Activated naive CD8-positive, alpha-beta T cell treated with anti-CD3 and anti-CD28 coated beads, Interleukin-2, amount 10 ng/mL, durations not matched to agents 7 days and 5 days (primary cell): ENCODE data around the gene SSX7. TPM values are rescaled to one million over a fixed set of nuclear protein-coding genes. Genes with fewer than 3 reads are reported as not detected.
"Not testable (repeated sequence)": the region's sequence is repeated elsewhere in the genome, so short reads cannot be mapped to it uniquely, and the experiment has no call there.

Experiments
- ATAC-seq: fragments of 150-1000 bp; cut with Tn5 transposase; one replicate; pipeline ENCODE4 v1.10.0; 2021; ENCODE audit warnings: low read depth, moderate library complexity
- POLR2A ChIA-PET: fragments of 350-600 bp; sonication (Branson Sonifier 250); formaldehyde crosslinking; loops from one replicate; lab custom pipeline; 2021; ENCODE audit warnings: antibody characterized with exemption; lab: Charles Lee
- DNase-seq: peaks from one replicate; pipeline ENCODE4 v3.0.0; 2021
- H3K27ac Mint-ChIP-seq: one replicate; pipeline ENCODE4 v1.8.0; 2022; ENCODE audit warnings: mild to moderate bottlenecking, mixed read lengths
- H3K27me3 Mint-ChIP-seq: one replicate; pipeline ENCODE4 v1.8.0; 2022; ENCODE audit warnings: mild to moderate bottlenecking, moderate library complexity, mixed read lengths
- H3K36me3 Mint-ChIP-seq: one replicate; pipeline ENCODE4 v1.8.0; 2021; ENCODE audit warnings: mild to moderate bottlenecking, mixed read lengths
- H3K4me1 Mint-ChIP-seq: one replicate; pipeline ENCODE4 v1.8.0; 2021; ENCODE audit warnings: mixed read lengths
- H3K4me3 Mint-ChIP-seq: one replicate; pipeline ENCODE4 v1.8.0; 2022; ENCODE audit warnings: mild to moderate bottlenecking, moderate library complexity, mixed read lengths
- H3K9me3 Mint-ChIP-seq: one replicate; pipeline ENCODE4 v1.8.0; 2021; ENCODE audit warnings: mixed read lengths
- total RNA-seq, 2 experiments: library from RNA; stranded (reverse); gene quantifications; one replicate each; pipeline ENCODE4 v1.2.3, GENCODE V29; 2021

Gene SSX7, protein sequence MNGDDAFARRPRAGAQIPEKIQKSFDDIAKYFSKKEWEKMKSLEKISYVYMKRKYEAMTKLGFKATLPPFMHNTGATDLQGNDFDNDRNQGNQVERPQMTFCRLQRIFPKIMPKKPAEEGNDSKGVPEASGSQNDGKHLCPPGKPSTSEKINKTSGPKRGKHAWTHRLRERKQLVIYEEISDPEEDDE
- total RNA-seq, result not detected

DNA sequence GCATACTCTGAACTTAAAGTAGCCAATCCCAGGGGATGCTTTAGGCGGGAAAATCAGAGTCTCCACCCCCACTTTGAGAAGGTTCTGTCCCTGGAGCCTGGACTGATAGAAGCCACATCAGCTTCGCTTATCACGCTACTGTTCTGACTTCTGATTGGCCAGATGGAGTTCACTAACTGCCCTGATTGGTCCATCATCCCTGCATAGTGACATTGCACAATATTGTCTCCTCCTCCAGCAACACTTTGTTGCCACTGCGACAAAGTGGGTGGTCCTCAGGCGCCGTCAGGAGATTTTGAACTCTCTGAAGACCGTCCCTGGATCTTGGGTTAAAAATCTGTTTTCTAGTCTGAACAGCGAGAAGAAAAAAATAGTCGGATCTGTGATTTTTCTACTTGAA, at the start of gene SSX7:
SSX7 (minus strand) TSS at position 101 of the 400 bp plus-strand sequence. CDS start 1,428 bp downstream, outside the sequence.
- ATAC-seq, H3K27me3 Mint-ChIP-seq, H3K27ac Mint-ChIP-seq, H3K4me3 Mint-ChIP-seq, H3K9me3 Mint-ChIP-seq, DNase-seq, H3K4me1 Mint-ChIP-seq, POLR2A ChIA-PET, H3K36me3 Mint-ChIP-seq: not testable (repeated sequence)

DNA sequence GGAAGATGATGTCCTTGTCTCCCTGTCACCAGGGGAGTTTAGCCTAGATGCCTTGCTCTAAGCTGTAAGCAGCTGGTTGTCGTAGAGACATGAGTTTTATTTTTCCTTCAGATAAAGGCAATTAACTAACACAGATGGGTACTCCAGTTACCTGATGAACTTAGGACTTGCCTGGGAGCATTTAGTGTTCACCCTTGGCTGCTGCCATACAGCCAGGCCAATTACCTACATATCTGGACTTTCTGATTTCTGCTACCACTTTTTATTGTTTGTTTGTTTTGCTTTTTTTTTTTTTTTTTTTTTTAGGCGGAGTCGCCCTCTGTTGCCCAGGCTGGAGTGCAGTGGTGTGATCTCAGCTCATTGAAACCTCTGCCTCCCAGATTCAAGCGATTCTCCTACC, 37.3 kb upstream of the SSX7 start:
- H3K36me3 Mint-ChIP-seq, H3K27ac Mint-ChIP-seq, ATAC-seq, H3K27me3 Mint-ChIP-seq, H3K4me1 Mint-ChIP-seq, DNase-seq, H3K9me3 Mint-ChIP-seq, POLR2A ChIA-PET, H3K4me3 Mint-ChIP-seq: not testable (repeated sequence)

DNA sequence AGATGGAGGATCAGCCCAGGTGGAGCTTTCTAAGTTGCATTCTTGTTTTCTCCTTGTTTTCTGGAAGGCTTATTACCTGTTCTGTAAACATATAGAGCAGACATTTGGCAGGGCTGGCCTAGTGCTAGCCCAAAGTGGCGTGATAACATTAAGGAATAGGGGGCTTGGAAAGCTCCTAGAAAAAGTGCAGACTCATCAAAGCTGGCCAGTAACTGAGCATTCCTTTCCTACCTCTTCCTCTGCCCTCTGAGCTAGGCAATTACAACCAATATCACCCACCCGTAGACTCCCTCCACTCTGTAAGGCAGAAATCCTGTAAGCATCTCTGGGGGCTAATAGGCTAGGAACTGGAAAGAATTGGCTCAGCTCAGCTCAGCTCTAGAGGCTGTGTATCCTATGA, 7.5 kb upstream of the SSX7 start:
- H3K27ac Mint-ChIP-seq, H3K9me3 Mint-ChIP-seq, H3K27me3 Mint-ChIP-seq, H3K36me3 Mint-ChIP-seq, DNase-seq, POLR2A ChIA-PET, H3K4me3 Mint-ChIP-seq, ATAC-seq, H3K4me1 Mint-ChIP-seq: not testable (repeated sequence)

DNA sequence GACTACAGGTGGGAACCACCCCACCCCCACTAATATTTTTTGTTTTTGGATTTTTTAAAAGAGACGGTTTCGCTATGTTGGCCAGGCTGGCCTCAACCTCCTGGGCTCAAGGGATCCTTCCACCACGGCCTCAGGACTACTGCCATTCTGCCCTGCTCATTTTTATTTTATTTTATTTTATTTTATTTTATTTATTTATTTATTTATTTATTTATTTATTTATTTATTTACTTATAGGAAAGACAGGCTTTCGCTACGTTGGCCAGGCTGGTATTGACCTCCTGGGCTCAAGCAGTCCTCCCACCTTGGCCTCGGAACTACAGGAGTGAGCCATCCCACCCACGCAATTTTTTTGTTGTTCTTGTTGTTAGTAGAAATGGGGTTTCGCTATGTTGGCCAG, 775 bp upstream of the SSX7 start:
- H3K4me1 Mint-ChIP-seq, H3K4me3 Mint-ChIP-seq, POLR2A ChIA-PET, ATAC-seq, H3K27ac Mint-ChIP-seq, H3K9me3 Mint-ChIP-seq, DNase-seq, H3K27me3 Mint-ChIP-seq, H3K36me3 Mint-ChIP-seq: not testable (repeated sequence)

DNA sequence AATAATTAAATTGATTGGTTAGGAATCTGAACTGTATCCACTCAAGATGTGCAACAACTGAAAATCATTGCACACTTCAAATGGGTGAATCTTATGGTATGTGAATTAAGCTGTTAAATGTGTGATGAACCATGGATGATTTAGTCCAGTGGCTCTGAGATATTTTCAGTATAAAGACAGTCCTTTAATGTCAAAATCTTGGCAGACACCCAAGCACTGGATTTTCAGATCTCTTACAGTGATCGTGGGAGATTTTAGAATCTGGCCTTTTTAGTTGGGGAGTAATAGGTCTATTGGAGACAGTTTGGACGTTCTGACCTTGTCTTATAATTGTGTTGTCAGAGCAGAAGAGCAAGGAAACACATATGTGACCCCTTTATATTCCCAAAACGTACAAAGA, 4.0 kb downstream of the SSX7 start:
- H3K4me3 Mint-ChIP-seq, ATAC-seq, H3K4me1 Mint-ChIP-seq, H3K27ac Mint-ChIP-seq, DNase-seq, POLR2A ChIA-PET, H3K9me3 Mint-ChIP-seq, H3K27me3 Mint-ChIP-seq, H3K36me3 Mint-ChIP-seq: not testable (repeated sequence)

DNA sequence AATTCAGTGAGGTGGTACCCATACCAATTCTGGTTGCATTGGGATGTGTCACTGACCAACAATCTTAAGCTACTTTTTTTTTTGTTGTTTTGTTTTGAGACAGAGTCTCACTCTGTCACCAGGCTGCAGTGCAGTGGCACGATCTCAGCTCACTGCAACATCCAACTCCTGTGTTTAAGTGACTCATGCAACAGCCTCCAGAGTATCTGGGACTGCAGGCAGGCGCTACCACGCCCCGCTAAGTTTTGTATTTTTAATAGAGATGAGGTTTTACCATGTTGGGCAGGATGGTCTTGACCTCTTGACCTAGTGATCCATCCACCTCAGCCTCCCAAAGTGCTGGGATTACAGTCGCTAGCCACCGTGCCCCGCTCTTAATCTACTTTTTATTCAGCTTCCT, 5.7 kb downstream of the SSX7 start:
- not testable (repeated sequence) for ATAC-seq, H3K4me1 Mint-ChIP-seq

DNA sequence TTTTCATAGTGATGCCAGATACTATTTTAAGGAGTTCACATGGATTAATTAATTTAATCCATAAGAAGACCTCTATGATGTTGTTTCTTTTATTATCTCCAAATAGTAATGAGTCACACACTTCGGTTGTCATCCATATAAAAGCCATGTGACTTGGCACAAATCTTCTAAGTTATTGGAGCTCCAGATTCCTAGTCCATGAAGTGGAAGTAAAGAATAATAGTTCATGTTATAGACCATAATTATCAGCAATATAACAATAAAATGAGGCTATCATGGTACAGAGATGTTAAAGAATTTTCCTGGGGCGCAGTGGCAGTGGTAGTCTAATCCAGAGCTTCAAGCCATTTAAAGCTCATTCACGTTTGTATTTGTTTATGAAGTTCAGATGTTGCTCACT, 26.2 kb downstream of the SSX7 start:
- H3K4me3 Mint-ChIP-seq, H3K36me3 Mint-ChIP-seq, H3K27me3 Mint-ChIP-seq, H3K9me3 Mint-ChIP-seq, DNase-seq, H3K4me1 Mint-ChIP-seq, POLR2A ChIA-PET, ATAC-seq, H3K27ac Mint-ChIP-seq: not testable (repeated sequence)

More for the DNA sequence above, 5.7 kb downstream of the SSX7 start:
- POLR2A ChIA-PET, DNase-seq, H3K36me3 Mint-ChIP-seq, H3K27ac Mint-ChIP-seq, H3K9me3 Mint-ChIP-seq, H3K27me3 Mint-ChIP-seq, H3K4me3 Mint-ChIP-seq: not testable (repeated sequence)

DNA sequence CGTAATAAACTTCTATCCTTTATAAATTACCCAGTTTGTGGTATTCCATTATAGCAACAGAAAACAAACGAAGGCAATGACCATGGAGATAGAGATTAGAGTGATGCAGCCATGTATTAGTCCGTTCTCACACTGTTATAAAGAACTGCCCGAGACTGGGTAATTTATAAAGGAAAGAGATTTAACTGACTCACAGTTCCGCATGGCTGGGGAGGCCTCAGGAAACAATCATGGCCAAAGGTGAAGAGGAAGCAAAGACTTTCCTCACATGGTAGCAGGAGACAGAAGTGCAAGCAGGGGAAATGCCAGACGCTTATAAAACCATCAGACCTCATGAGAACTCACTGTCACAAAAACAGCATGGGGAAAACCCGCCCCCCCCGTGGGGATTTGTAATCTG, 34.0 kb downstream of the SSX7 start:
- H3K36me3 Mint-ChIP-seq, H3K27me3 Mint-ChIP-seq, H3K27ac Mint-ChIP-seq, DNase-seq, H3K4me1 Mint-ChIP-seq, ATAC-seq, POLR2A ChIA-PET, H3K9me3 Mint-ChIP-seq, H3K4me3 Mint-ChIP-seq: not testable (repeated sequence)

DNA sequence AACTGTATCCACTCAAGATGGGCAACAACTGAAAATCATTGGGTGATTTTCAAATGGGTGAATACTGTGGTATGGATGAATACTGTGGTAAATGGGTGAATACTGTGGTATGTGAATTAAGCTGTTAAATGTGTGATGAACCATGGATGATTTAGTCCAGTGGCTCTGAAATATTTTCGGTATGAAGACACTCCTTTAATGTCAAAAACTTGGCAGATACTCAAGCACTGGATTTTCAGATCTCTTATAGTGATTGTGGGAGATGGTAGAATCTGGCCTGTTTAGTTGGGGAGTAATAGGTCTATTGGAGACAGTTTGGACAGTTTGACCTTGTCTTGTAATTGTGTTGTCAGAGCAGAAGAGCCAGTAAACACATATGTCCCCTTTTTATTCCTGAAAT, 45.7 kb downstream of the SSX7 start:
- no peak overlapping the region for H3K4me3 Mint-ChIP-seq

DNA sequence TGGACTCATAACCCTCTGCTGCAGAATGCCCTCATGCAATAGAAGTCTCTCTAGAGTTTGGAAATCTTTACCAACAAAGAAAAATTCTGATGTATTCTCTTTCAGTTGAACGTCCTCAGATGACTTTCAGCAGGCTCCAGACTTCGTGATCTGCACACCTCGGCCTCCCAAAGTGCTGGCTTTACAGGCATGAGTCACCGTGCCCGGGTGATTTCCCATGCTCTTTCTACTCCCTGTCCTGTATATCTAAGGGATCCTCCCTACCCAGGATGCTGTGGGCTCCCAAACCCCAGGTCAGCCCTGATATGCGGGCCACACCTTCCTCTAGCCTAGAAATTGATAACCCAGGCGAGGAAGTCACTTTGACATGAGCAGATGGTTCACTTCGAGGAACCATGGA, 51.5 kb downstream of the SSX7 start:
- ATAC-seq, H3K4me1 Mint-ChIP-seq, H3K27me3 Mint-ChIP-seq, DNase-seq, H3K9me3 Mint-ChIP-seq, H3K36me3 Mint-ChIP-seq, H3K27ac Mint-ChIP-seq, H3K4me3 Mint-ChIP-seq, POLR2A ChIA-PET: not testable (repeated sequence)

More for the DNA sequence above, 45.7 kb downstream of the SSX7 start:
- no peak overlapping the region for H3K27ac Mint-ChIP-seq
- POLR2A ChIA-PET, result no interaction called here
- no peaks in the 10 kb centered on the region for H3K4me1 Mint-ChIP-seq
- H3K27me3 Mint-ChIP-seq, result peaks cover 2% of the 10 kb centered on the region
- ATAC-seq, result no peak
- H3K9me3 Mint-ChIP-seq, result no peaks in the 10 kb centered on the region
- DNase-seq, result no peak
- H3K36me3 Mint-ChIP-seq, result no peaks in the 10 kb centered on the region

DNA sequence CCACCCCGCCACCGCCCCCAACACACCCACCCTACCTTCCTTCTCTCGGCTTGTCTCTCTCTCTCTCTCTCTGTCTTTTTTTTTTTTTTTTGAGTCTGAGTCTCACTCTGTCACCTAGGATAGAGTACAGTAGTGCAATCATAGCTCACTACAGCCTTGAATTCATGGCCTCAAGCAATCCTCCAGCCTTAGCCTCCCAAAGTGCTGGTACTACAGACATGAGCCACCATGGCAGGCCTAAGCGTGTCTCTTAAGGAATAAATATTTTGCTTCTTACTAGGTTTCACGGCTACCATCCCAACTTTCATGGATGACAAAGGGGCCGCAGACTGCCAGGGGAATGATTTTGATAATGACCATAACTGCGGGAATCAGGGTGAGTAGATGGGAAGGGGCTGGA, 55.8 kb downstream of the SSX7 start:
- H3K27ac Mint-ChIP-seq, result no peak overlapping the region
- H3K4me1 Mint-ChIP-seq, result no peaks in the 10 kb centered on the region
- H3K27me3 Mint-ChIP-seq, result no peaks in the 10 kb centered on the region
- DNase-seq (no peak), ATAC-seq (no peak)
- no peaks in the 10 kb centered on the region for H3K36me3 Mint-ChIP-seq
- H3K9me3 Mint-ChIP-seq, result no peaks in the 10 kb centered on the region
- H3K4me3 Mint-ChIP-seq, result no peak overlapping the region
- POLR2A ChIA-PET, result no interaction called here

DNA sequence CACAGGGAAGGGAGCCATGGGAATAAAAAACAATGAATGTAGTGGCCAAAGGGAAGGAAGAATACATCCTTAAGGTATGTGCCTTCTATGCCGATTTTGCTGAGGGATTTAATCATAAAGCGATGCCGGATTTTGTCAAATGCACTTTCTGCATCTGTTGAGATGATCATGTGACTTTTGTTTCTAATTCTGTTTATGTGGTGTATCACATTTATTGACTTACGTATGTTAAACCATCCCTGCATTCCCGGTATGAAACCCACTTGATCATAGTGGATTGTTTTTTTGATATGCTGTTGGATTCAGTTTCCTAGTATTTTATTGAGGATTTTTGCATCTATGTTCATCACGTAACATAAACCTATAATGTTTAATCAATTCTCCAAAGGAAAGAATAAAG, 60.0 kb downstream of the SSX7 start:
- Mint-ChIP-seq H3K9me3 (no peaks in the 10 kb centered on the region), H3K27me3 (no peaks in the 10 kb centered on the region), H3K4me1 (no peaks in the 10 kb centered on the region), H3K27ac (no peak overlapping the region), H3K36me3 (no peaks in the 10 kb centered on the region), H3K4me3 (no peak overlapping the region)
- DNase-seq (no peak), ATAC-seq (no peak)
- POLR2A ChIA-PET, result no interaction called here
